HEK293 (cell line): ENCODE data around the gene STK32C.

Experiments used
- EGR2 ChIP-seq: fragments of 450-650 bp; formaldehyde crosslinking; IDR thresholded peaks from 2 replicates; pipeline ENCODE4 v1.5.1; 2016; ENCODE audit warnings: low read depth, missing biosample characterization, missing genetic modification characterization
- GFI1B ChIP-seq: fragments of 450-650 bp; formaldehyde crosslinking; IDR thresholded peaks from 2 replicates; pipeline ENCODE4 v1.5.1; 2016; ENCODE audit warnings: missing biosample characterization, missing genetic modification characterization
- HOXA7 ChIP-seq: sonication (generic); formaldehyde crosslinking; IDR thresholded peaks from 2 replicates; pipeline ENCODE4 v1.8.1; 2022; ENCODE audit warnings: missing genetic modification reagents, borderline replicate concordance
- KLF17 ChIP-seq: fragments of 450-650 bp; formaldehyde crosslinking; IDR thresholded peaks from 2 replicates; pipeline ENCODE4 v1.5.1; 2016; ENCODE audit warnings: missing biosample characterization, missing genetic modification characterization
- KLF9 ChIP-seq: fragments of 450-650 bp; formaldehyde crosslinking; IDR thresholded peaks from 2 replicates; pipeline ENCODE4 v1.5.1; 2016; ENCODE audit warnings: missing biosample characterization, missing genetic modification characterization, low read depth
- MZF1 ChIP-seq: fragments of 450-650 bp; formaldehyde crosslinking; IDR thresholded peaks from 2 replicates; pipeline ENCODE4 v1.5.1; 2017; ENCODE audit warnings: missing biosample characterization, missing genetic modification characterization, borderline replicate concordance
- OVOL3 ChIP-seq: fragments of 450-650 bp; formaldehyde crosslinking; IDR thresholded peaks from 2 replicates; pipeline ENCODE4 v1.5.1; 2016; ENCODE audit warnings: missing biosample characterization, missing genetic modification characterization
- PRDM4 ChIP-seq: fragments of 450-650 bp; formaldehyde crosslinking; IDR thresholded peaks from 2 replicates; pipeline ENCODE4 v1.5.1; 2017; ENCODE audit warnings: missing biosample characterization, missing genetic modification characterization
- PRDM6 ChIP-seq: fragments of 450-650 bp; formaldehyde crosslinking; IDR thresholded peaks from 2 replicates; pipeline ENCODE4 v1.5.1; 2017; ENCODE audit warnings: missing biosample characterization, missing genetic modification characterization
- REPIN1 ChIP-seq: fragments of 450-650 bp; formaldehyde crosslinking; IDR thresholded peaks from 2 replicates; pipeline ENCODE4 v1.5.1; 2017; ENCODE audit warnings: missing biosample characterization, missing genetic modification characterization, low read depth
- WT1 ChIP-seq: fragments of 450-650 bp; formaldehyde crosslinking; IDR thresholded peaks from 2 replicates; pipeline ENCODE4 v1.5.1; 2016; ENCODE audit warnings: missing biosample characterization, missing genetic modification characterization
- ZBTB1 ChIP-seq: fragments of 450-650 bp; formaldehyde crosslinking; IDR thresholded peaks from 2 replicates; pipeline ENCODE4 v1.5.1; 2016; ENCODE audit warnings: missing biosample characterization, missing genetic modification characterization
- ZIC2 ChIP-seq: fragments of 450-650 bp; formaldehyde crosslinking; IDR thresholded peaks from 2 replicates; pipeline ENCODE4 v1.5.1; 2016; ENCODE audit warnings: missing biosample characterization, missing genetic modification characterization
- ZNF140 ChIP-seq: fragments of 450-650 bp; formaldehyde crosslinking; IDR thresholded peaks from 2 replicates; pipeline ENCODE4 v1.5.1; 2016; ENCODE audit warnings: missing biosample characterization, missing genetic modification characterization
- ZNF175 ChIP-seq: fragments of 450-650 bp; formaldehyde crosslinking; IDR thresholded peaks from 2 replicates; pipeline ENCODE4 v1.5.1; 2016; ENCODE audit warnings: missing biosample characterization, missing genetic modification characterization
- ZNF184 ChIP-seq: fragments of 450-650 bp; IDR thresholded peaks from 2 replicates; pipeline ENCODE4 v1.5.1; 2018; ENCODE audit warnings: missing biosample characterization, mild to moderate bottlenecking, missing genetic modification characterization
- ZNF221 ChIP-seq: fragments of 450-650 bp; formaldehyde crosslinking; IDR thresholded peaks from 2 replicates; pipeline ENCODE4 v1.5.1; 2017; ENCODE audit warnings: missing biosample characterization, missing genetic modification characterization, borderline replicate concordance
- ZNF248 ChIP-seq: fragments of 450-650 bp; formaldehyde crosslinking; IDR thresholded peaks from 2 replicates; pipeline ENCODE4 v1.5.1; 2017; ENCODE audit warnings: missing biosample characterization, missing genetic modification characterization
- ZNF311 ChIP-seq: fragments of 450-650 bp; formaldehyde crosslinking; IDR thresholded peaks from 2 replicates; pipeline ENCODE4 v1.5.1; 2017; ENCODE audit warnings: missing biosample characterization, missing genetic modification characterization, borderline replicate concordance
- ZNF341 ChIP-seq: fragments of 450-650 bp; formaldehyde crosslinking; IDR thresholded peaks from 2 replicates; pipeline ENCODE4; 2016; ENCODE audit warnings: low read depth, missing biosample characterization, missing genetic modification characterization
- ZNF423 ChIP-seq: fragments of 450-650 bp; formaldehyde crosslinking; IDR thresholded peaks from 2 replicates; pipeline ENCODE4 v1.5.1; 2016; ENCODE audit warnings: missing biosample characterization, missing genetic modification characterization
- ZNF560 ChIP-seq: fragments of 450-650 bp; formaldehyde crosslinking; IDR thresholded peaks from 2 replicates; pipeline ENCODE4 v1.5.1; 2017; ENCODE audit warnings: missing biosample characterization, missing genetic modification characterization, borderline replicate concordance
- ZNF571 ChIP-seq: fragments of 450-650 bp; formaldehyde crosslinking; IDR thresholded peaks from 2 replicates; pipeline ENCODE4 v1.5.0; 2017; ENCODE audit warnings: missing biosample characterization, missing genetic modification characterization
- ZNF626 ChIP-seq: fragments of 450-650 bp; sonication (Bioruptor Pico); formaldehyde crosslinking; IDR thresholded peaks from 2 replicates; pipeline ENCODE4 v1.5.1; 2018; ENCODE audit warnings: missing biosample characterization, missing genetic modification characterization, inconsistent platforms
- ZNF747 ChIP-seq: fragments of 450-650 bp; formaldehyde crosslinking; IDR thresholded peaks from 2 replicates; pipeline ENCODE4 v1.5.1; 2016; ENCODE audit warnings: missing biosample characterization, missing genetic modification characterization
- ZNF777 ChIP-seq: fragments of 450-650 bp; formaldehyde crosslinking; IDR thresholded peaks from 2 replicates; pipeline ENCODE4 v1.5.1; 2017; ENCODE audit warnings: missing biosample characterization, missing genetic modification characterization, borderline replicate concordance
- TF ChIP-seq, protein P1 (sequence below): fragments of 450-650 bp; formaldehyde crosslinking; IDR thresholded peaks from 2 replicates; pipeline ENCODE4 v1.5.1; 2016; ENCODE audit warnings: missing biosample characterization, missing genetic modification characterization
- TF ChIP-seq, protein P2 (sequence below): fragments of 450-650 bp; formaldehyde crosslinking; IDR thresholded peaks from 2 replicates; pipeline ENCODE4 v1.5.1; 2016; ENCODE audit warnings: missing biosample characterization, missing genetic modification characterization
- TF ChIP-seq, protein P3 (sequence below): fragments of 450-650 bp; formaldehyde crosslinking; IDR thresholded peaks from 2 replicates; pipeline ENCODE4 v1.5.1; 2016; ENCODE audit warnings: missing biosample characterization, missing genetic modification characterization, low read depth

STK32C gene

DNA sequence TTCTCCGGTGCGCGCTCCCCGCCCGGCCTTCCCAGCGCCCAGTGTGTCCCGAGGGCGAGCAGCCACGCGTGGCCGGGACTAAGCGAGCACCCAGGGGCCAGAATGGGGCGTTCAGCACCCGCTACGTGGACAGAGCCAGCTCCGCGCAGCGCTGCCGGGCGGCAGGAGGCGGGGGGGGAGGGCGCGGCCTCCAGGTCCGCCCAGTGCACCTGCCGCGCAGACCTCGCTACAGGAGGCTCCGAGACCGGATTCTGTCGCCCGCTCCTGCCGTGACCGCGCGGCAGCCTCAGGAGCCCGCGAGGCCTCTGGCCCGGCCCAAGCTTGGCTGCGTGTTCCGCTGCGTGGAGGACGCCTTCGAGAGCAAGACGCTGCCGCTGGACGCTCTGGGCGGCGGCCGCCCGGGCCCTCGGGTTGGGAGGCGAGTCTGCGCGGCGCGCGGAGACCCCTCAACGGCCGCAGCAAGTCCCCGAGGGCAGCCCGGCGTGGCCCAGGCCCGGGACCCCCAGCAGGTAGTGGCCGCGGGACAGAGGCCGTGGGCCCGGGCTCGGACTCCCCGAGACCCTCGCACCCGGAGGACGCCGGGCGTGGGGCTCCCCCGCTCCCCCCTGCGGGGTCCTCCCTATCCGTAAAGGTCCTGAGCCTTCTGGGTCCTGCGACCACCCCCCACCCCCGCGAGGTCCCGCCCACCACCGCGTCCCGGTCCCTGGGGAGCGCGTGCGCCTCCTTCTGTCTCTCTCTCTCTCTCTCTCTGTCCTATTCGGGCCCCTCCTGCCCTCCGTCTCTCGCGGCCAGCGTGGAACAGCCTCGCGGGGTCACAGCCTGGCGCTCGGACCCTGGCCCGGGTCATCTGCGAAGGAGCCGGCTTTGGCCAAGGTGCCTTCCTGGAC lies 121.9 kb downstream of the STK32C start (continued):
- TF ChIP-seq, protein P1, sequence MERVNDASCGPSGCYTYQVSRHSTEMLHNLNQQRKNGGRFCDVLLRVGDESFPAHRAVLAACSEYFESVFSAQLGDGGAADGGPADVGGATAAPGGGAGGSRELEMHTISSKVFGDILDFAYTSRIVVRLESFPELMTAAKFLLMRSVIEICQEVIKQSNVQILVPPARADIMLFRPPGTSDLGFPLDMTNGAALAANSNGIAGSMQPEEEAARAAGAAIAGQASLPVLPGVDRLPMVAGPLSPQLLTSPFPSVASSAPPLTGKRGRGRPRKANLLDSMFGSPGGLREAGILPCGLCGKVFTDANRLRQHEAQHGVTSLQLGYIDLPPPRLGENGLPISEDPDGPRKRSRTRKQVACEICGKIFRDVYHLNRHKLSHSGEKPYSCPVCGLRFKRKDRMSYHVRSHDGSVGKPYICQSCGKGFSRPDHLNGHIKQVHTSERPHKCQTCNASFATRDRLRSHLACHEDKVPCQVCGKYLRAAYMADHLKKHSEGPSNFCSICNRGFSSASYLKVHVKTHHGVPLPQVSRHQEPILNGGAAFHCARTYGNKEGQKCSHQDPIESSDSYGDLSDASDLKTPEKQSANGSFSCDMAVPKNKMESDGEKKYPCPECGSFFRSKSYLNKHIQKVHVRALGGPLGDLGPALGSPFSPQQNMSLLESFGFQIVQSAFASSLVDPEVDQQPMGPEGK (tag by site-specific recombination), result 0 out of 2 replicates have a peak, but pooled peaks have one; percentile 10
- TF ChIP-seq ZNF560 (tag by site-specific recombination) (no peak), ZNF221 (tag by site-specific recombination) (no peak), ZNF747 (tag by site-specific recombination) (no peak), MZF1 (no peak), ZIC2 (tag by site-specific recombination) (peak; percentile 78), ZNF140 (tag by site-specific recombination) (no peak), KLF9 (tag by site-specific recombination) (peak; percentile 52), ZNF341 (no peak), ZBTB1 (tag by site-specific recombination) (no peak), ZNF626 (tag by site-specific recombination) (no peak), ZNF311 (tag by site-specific recombination) (no peak), OVOL3 (tag by site-specific recombination) (no peak), ZNF248 (tag by site-specific recombination) (no peak), ZNF777 (tag by site-specific recombination) (no peak), ZNF571 (tag by site-specific recombination) (no peak), ZNF184 (tag by site-specific recombination) (no peak), PRDM6 (tag by site-specific recombination) (no peak), GFI1B (tag by site-specific recombination) (no peak), REPIN1 (tag by site-specific recombination) (no peak), HOXA7 (CRISPR knock-in tag) (no peak), KLF17 (tag by site-specific recombination) (no peak), ZNF175 (no peak), WT1 (tag by site-specific recombination) (no peak), PRDM4 (tag by site-specific recombination) (0 out of 2 replicates have a peak, but pooled peaks have one; percentile 43), EGR2 (tag by site-specific recombination) (peak; percentile 10), ZNF423 (tag by site-specific recombination) (0 out of 2 replicates have a peak, but pooled peaks have one; percentile 22)
- TF ChIP-seq, protein P2, sequence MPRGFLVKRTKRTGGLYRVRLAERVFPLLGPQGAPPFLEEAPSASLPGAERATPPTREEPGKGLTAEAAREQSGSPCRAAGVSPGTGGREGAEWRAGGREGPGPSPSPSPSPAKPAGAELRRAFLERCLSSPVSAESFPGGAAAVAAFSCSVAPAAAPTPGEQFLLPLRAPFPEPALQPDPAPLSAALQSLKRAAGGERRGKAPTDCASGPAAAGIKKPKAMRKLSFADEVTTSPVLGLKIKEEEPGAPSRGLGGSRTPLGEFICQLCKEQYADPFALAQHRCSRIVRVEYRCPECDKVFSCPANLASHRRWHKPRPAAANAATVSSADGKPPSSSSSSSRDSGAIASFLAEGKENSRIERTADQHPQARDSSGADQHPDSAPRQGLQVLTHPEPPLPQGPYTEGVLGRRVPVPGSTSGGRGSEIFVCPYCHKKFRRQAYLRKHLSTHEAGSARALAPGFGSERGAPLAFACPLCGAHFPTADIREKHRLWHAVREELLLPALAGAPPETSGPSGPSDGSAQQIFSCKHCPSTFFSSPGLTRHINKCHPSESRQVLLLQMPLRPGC (tag by site-specific recombination), result no peak
- TF ChIP-seq, protein P3, sequence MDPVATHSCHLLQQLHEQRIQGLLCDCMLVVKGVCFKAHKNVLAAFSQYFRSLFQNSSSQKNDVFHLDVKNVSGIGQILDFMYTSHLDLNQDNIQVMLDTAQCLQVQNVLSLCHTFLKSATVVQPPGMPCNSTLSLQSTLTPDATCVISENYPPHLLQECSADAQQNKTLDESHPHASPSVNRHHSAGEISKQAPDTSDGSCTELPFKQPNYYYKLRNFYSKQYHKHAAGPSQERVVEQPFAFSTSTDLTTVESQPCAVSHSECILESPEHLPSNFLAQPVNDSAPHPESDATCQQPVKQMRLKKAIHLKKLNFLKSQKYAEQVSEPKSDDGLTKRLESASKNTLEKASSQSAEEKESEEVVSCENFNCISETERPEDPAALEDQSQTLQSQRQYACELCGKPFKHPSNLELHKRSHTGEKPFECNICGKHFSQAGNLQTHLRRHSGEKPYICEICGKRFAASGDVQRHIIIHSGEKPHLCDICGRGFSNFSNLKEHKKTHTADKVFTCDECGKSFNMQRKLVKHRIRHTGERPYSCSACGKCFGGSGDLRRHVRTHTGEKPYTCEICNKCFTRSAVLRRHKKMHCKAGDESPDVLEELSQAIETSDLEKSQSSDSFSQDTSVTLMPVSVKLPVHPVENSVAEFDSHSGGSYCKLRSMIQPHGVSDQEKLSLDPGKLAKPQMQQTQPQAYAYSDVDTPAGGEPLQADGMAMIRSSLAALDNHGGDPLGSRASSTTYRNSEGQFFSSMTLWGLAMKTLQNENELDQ (tag by site-specific recombination), result no peak
